Measurements from ENCODE around the gene LOX.
A peak's percentile ranks its signal among the peaks of the same experiment; 100 is the strongest.

Gene LOX

GRCh38 chr5:122091936-122092600, 14.0 kb upstream of the LOX start:
- no peak overlapping the region for H3K27ac ChIP-seq
- CTCF ChIA-PET: interaction anchor here (0.6 to 2.4 kb wide), 25 partner anchors 9 to 1765 kb away, joined by 3 to 21 read pairs (median 3); partner anchors contain the start of genes LOX and ZNF474
- peak; percentile 42 for DNase-seq (ENCODE audit: low spot score)
- TF ChIP-seq, protein P1, sequence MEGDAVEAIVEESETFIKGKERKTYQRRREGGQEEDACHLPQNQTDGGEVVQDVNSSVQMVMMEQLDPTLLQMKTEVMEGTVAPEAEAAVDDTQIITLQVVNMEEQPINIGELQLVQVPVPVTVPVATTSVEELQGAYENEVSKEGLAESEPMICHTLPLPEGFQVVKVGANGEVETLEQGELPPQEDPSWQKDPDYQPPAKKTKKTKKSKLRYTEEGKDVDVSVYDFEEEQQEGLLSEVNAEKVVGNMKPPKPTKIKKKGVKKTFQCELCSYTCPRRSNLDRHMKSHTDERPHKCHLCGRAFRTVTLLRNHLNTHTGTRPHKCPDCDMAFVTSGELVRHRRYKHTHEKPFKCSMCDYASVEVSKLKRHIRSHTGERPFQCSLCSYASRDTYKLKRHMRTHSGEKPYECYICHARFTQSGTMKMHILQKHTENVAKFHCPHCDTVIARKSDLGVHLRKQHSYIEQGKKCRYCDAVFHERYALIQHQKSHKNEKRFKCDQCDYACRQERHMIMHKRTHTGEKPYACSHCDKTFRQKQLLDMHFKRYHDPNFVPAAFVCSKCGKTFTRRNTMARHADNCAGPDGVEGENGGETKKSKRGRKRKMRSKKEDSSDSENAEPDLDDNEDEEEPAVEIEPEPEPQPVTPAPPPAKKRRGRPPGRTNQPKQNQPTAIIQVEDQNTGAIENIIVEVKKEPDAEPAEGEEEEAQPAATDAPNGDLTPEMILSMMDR (conservative IDR thresholded peaks at IDR 0.05; ENCODE audit: low read depth): peak; percentile 56
- POLR2A ChIA-PET (ENCODE audit: low non-redundant PET): no interaction called here

- DNase-seq (ENCODE audit: low spot score): no peak
- H3K27ac ChIP-seq: no peak overlapping the region
These were observed 11.3 kb upstream of the LOX start for GRCh38 chr5:122089096-122090013.

GRCh38 chr5:122085041-122085440, 7.0 kb upstream of the LOX start:
- TF ChIP-seq, protein P1 (conservative IDR thresholded peaks at IDR 0.05; ENCODE audit: low read depth): no peak
- CTCF ChIA-PET: interaction anchor here (0.6 to 0.7 kb wide), 2 partner anchors 16 to 48 kb away, joined by 3 to 4 read pairs; no protein-coding TSS in a partner anchor
- POLR2A ChIA-PET (ENCODE audit: low non-redundant PET): no interaction called here
- H3K27ac ChIP-seq: no peak overlapping the region
- DNase-seq (ENCODE audit: low spot score): no peak

More at GRCh38 chr5:122089096-122090013, 11.3 kb upstream of the LOX start:
- TF ChIP-seq, protein P1 (conservative IDR thresholded peaks at IDR 0.05; ENCODE audit: low read depth): no peak
- ChIA-PET CTCF (interaction anchor here (1.3 to 1.7 kb wide), 2 partner anchors 13 to 15 kb away, joined by 4 to 8 read pairs; no protein-coding TSS in a partner anchor), POLR2A (ENCODE audit: low non-redundant PET) (no interaction called here)

DNA sequence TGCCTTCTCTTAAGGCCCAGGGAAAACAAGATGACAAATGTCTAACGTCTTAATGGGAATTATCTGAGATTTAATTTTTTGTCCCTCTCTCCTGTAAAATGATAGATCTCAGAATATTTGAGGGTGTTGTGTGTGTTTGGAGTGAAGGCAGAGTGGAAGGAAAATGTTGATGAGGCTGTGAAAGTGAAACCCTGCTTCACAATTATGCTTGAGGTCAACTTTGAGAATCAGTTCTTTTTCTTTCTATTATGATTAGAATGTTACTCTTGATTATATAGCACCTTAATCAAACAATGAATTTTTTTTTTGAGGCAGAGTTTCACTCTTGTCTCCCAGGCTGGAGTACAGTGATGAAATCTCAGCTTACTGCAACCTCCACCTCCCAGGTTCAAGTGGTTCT, 5.5 kb upstream of the LOX start:
- ChIA-PET CTCF (interaction anchor here (0.7 kb wide), 1 partner anchor 441 kb away, joined by 3 read pairs; no protein-coding TSS in a partner anchor), POLR2A (ENCODE audit: low non-redundant PET) (no interaction called here)
- no peak for DNase-seq (ENCODE audit: low spot score)
- H3K27ac ChIP-seq: no peak overlapping the region
- TF ChIP-seq, protein P1 (conservative IDR thresholded peaks at IDR 0.05; ENCODE audit: low read depth): no peak

DNA sequence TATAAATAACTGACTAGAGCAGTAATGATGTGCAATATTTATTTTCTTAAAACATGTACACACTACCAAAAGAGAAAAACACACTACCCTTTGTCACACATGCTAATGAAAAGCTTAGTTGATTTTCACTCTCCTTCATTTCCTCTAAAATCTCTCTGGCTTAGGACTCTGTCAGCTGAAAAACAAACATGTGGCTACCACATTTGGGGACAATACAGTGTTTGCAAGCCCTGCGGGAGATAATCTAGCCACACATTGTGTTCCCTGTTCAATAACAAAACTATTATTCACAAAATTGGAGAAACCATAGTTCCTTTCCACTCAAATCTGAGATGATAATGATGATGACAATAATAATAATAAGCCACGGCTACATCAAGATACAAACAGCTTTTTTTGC, 3.5 kb upstream of the LOX start:
- no peak overlapping the region for H3K27ac ChIP-seq
- POLR2A ChIA-PET (ENCODE audit: low non-redundant PET): interaction anchor here (0.5 kb wide), 1 partner anchor 120 kb away, joined by 3 read pairs; no protein-coding TSS in a partner anchor

More for the DNA sequence above, 3.5 kb upstream of the LOX start:
- TF ChIP-seq, protein P1 (conservative IDR thresholded peaks at IDR 0.05; ENCODE audit: low read depth): no peak
- CTCF ChIA-PET: interaction anchor here (0.6 to 0.8 kb wide), 3 partner anchors 10 to 47 kb away, joined by 3 to 4 read pairs (median 3); no protein-coding TSS in a partner anchor
- DNase-seq (ENCODE audit: low spot score): no peak
